GM12878 (cell line): ENCODE results near the gene VPS33B. TPM values are rescaled to one million over a fixed set of nuclear protein-coding genes. Genes with fewer than 3 reads are reported as not detected.

Experiments
- CHD1 ChIP-seq: IDR thresholded peaks from 2 replicates; pipeline ENCODE4 v1.6.1; 2012; ENCODE audit warnings: low read depth, low read length, improper control_type of control experiment
- ZBTB11 ChIP-seq: fragments of 450-650 bp; formaldehyde crosslinking; IDR thresholded peaks from 2 replicates; pipeline ENCODE4 v1.5.0; 2022; ENCODE audit warnings: mild to moderate bottlenecking, missing genetic modification characterization
- ZNF24 ChIP-seq: fragments of 450-650 bp; IDR thresholded peaks from 2 replicates; pipeline ENCODE4 v1.6.1; 2017; ENCODE audit warnings: antibody characterized with exemption, mild to moderate bottlenecking
- polyA plus RNA-seq, 11 experiments: library from polyadenylated mRNA; depleted of rRNA in 4 of 11; unstranded in 6 of 11; stranded (reverse) in 5 of 11; fragments of >200 nt; fragmentation: Nextera tagmentation in 4 of 11; fragmentation: Illumina TruSeq in 1 of 11; extraction: Ambion mirVana in 4 of 11; extraction: Trizol in 1 of 11; gene quantifications; 1 replicate in 1 of 11; 2 replicates in 10 of 11; pipeline versions ENCODE4 v1.2.1 to v1.2.3, GENCODE V29; 2011 to 2016; ENCODE audit warnings: inconsistent platforms in 2 of 11, missing spikeins in 2 of 11, low read depth in 1 of 11
- total RNA-seq, 4 experiments: library from RNA; depleted of rRNA in 3 of 4; stranded (reverse); fragments of >200 nt in 3 of 4; fragmentation: Illumina TruSeq in 1 of 4; extraction: Trizol in 1 of 4; gene quantifications; 2 replicates each; pipeline versions ENCODE4 v1.2.1 to v1.2.3, GENCODE V29; 2013 to 2021
- TF ChIP-seq, protein P1 (sequence below), 3 experiments: IDR thresholded peaks in 2 of 3; conservative IDR thresholded peaks in 1 of 3; 2 replicates each; pipeline ENCODE4 v1.5.1; 2011; ENCODE audit warnings: low read depth in 3 of 3, low read length in 3 of 3, mild to moderate bottlenecking in 3 of 3, control low read depth in 2 of 3, moderate library complexity in 2 of 3, inconsistent platforms in 1 of 3, mixed read lengths in 1 of 3; ENCODE audit not compliant: control insufficient read depth in 2 of 3, insufficient read depth in 1 of 3; ENCODE audit errors: extremely low read depth in 1 of 3

Gene VPS33B
- total and polyA plus RNA-seq, 10 of the 15 experiments (the other 5 are each of a cell fraction or from before 2014, with no cell fraction given), result 11.4 to 21.5 (median 15.2) TPM

- TF ChIP-seq ZBTB11 (CRISPR knock-in tag), result no peak
- no peak for TF ChIP-seq ZNF24
- TF ChIP-seq CHD1, result no peak
- TF ChIP-seq, protein P1, sequence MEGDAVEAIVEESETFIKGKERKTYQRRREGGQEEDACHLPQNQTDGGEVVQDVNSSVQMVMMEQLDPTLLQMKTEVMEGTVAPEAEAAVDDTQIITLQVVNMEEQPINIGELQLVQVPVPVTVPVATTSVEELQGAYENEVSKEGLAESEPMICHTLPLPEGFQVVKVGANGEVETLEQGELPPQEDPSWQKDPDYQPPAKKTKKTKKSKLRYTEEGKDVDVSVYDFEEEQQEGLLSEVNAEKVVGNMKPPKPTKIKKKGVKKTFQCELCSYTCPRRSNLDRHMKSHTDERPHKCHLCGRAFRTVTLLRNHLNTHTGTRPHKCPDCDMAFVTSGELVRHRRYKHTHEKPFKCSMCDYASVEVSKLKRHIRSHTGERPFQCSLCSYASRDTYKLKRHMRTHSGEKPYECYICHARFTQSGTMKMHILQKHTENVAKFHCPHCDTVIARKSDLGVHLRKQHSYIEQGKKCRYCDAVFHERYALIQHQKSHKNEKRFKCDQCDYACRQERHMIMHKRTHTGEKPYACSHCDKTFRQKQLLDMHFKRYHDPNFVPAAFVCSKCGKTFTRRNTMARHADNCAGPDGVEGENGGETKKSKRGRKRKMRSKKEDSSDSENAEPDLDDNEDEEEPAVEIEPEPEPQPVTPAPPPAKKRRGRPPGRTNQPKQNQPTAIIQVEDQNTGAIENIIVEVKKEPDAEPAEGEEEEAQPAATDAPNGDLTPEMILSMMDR (IDR thresholded peaks at IDR 0.05 in 2 of 3, conservative IDR thresholded peaks at IDR 0.05 in 1 of 3; ENCODE audit: control insufficient read depth in 2 of 3, extremely low read depth in 1 of 3, insufficient read depth in 1 of 3, low read depth in 3 of 3, low read length in 3 of 3), result no peak
- TF ChIP-seq, all 136 proteins: peak for 3
These were observed 34.1 kb downstream of the VPS33B start (continued) for GRCh38 chr15:90988296-90988695.
